Karpas-422 (cell line): ENCODE measurements around the gene SMPD3. TPM values are rescaled to one million over a fixed set of nuclear protein-coding genes. Genes with fewer than 3 reads are reported as not detected.

Source experiments
- DNase-seq: peaks from one replicate; pipeline ENCODE4 v3.0.0-alpha.2; 2015
- H2AFZ ChIP-seq: fragments of 200-600 bp; sonication (generic); 2 replicates; pipeline ENCODE4 v1.6.1; 2014; ENCODE audit warnings: antibody characterized with exemption, low read length, mixed read lengths
- H3K27ac ChIP-seq: fragments of 200-600 bp; sonication (generic); 2 replicates; pipeline ENCODE4 v1.5.1; 2014; ENCODE audit warnings: mild to moderate bottlenecking, low read length, moderate library complexity
- H3K27me3 ChIP-seq: fragments of 200-600 bp; sonication (generic); 2 replicates; pipeline ENCODE4 v1.6.1; 2014; ENCODE audit warnings: low read length, mixed read lengths
- H3K36me3 ChIP-seq: fragments of 200-600 bp; sonication (generic); 2 replicates; pipeline ENCODE4 v1.6.1; 2014; ENCODE audit warnings: low read length, mixed read lengths; ENCODE audit not compliant: insufficient read depth
- H3K4me1 ChIP-seq: fragments of 200-600 bp; sonication (generic); 2 replicates; pipeline ENCODE4 v1.6.1; 2014; ENCODE audit warnings: mild to moderate bottlenecking, low read length, mixed read lengths
- H3K4me2 ChIP-seq: fragments of 200-600 bp; sonication (generic); 2 replicates; pipeline ENCODE4 v1.6.1; 2014; ENCODE audit warnings: low read length, low read depth, mild to moderate bottlenecking; ENCODE audit not compliant: poor library complexity, severe bottlenecking
- H3K4me3 ChIP-seq: fragments of 200-600 bp; sonication (generic); 2 replicates; pipeline ENCODE4 v1.5.1; 2014; ENCODE audit warnings: mild to moderate bottlenecking, antibody characterized with exemption, low read length, mixed read lengths
- H3K79me2 ChIP-seq: fragments of 200-600 bp; sonication (generic); 2 replicates; pipeline ENCODE4 v1.6.1; 2014; ENCODE audit warnings: mild to moderate bottlenecking, low read length, mixed read lengths
- H3K9ac ChIP-seq: fragments of 200-600 bp; sonication (generic); 2 replicates; pipeline ENCODE4 v1.6.0; 2014; ENCODE audit warnings: low read length
- H3K9me2 ChIP-seq: fragments of 200-600 bp; sonication (generic), shearing (Covaris generic); replicated peaks from 2 replicates; pipeline ENCODE4 v1.6.0; 2014; ENCODE audit warnings: mild to moderate bottlenecking, low read length, moderate library complexity; ENCODE audit not compliant: insufficient read depth
- H3K9me3 ChIP-seq: fragments of 300-700, 200-600 bp; sonication (generic); 2 replicates; pipeline ENCODE4 v1.6.1; 2014; ENCODE audit warnings: low read length, mixed read lengths
- H4K20me1 ChIP-seq: fragments of 200-600 bp; sonication (generic); 2 replicates; pipeline ENCODE4 v1.6.1; 2014; ENCODE audit warnings: mild to moderate bottlenecking, antibody characterized with exemption, low read length, low read depth; ENCODE audit not compliant: insufficient read depth
- total RNA-seq: library from RNA; depleted of rRNA; stranded (reverse); fragments of >200 nt; shearing (Covaris generic); gene quantifications from 2 replicates; pipeline ENCODE4 v1.2.3, GENCODE V29; 2014; ENCODE audit warnings: low replicate concordance

The SMPD3 gene
- total RNA-seq, 1 experiment from 2014 or later: 5.0 TPM

- Histone ChIP-seq H3K9me3 (peaks cover 5% of the 10 kb centered on the region; the same call in 1 of the 2 replicates), H3K27ac (no peak overlapping the region), H3K4me3 (no peak overlapping the region), H4K20me1 (no peaks in the 10 kb centered on the region), H3K27me3 (no peaks in the 10 kb centered on the region), H3K9me2 (no peaks in the 10 kb centered on the region), H3K36me3 (no peaks in the 10 kb centered on the region; the same call in 1 of the 2 replicates), H3K4me2 (peak overlapping the region; percentile 41), H3K4me1 (peaks cover 65% of the 10 kb centered on the region), H3K9ac (no peak overlapping the region), H3K79me2 (no peaks in the 10 kb centered on the region), H2AFZ (no peak overlapping the region)
- DNase-seq: peak; percentile 53
Measured at GRCh38 chr16:68490829-68491575, 42.7 kb upstream of the SMPD3 start.

GRCh38 chr16:68490358-68490757 lies 42.0 kb upstream of the SMPD3 start:
- no peak for DNase-seq
- H3K27me3 ChIP-seq: no peaks in the 10 kb centered on the region
- peaks cover 69% of the 10 kb centered on the region for H3K4me1 ChIP-seq
- H3K4me3 ChIP-seq: no peak overlapping the region
- no peak overlapping the region for H3K9ac ChIP-seq
- no peaks in the 10 kb centered on the region; the same call in 1 of the 2 replicates for H3K36me3 ChIP-seq
- H2AFZ ChIP-seq: no peak overlapping the region
- peak overlapping the region; percentile 17 for H3K4me2 ChIP-seq
- no peaks in the 10 kb centered on the region for H4K20me1 ChIP-seq
- no peaks in the 10 kb centered on the region for H3K9me2 ChIP-seq
- H3K27ac ChIP-seq: 0 out of 2 replicates have a peak overlapping the region, but pooled peaks have one; percentile 8
- peaks cover 5% of the 10 kb centered on the region; the same call in 1 of the 2 replicates for H3K9me3 ChIP-seq
- H3K79me2 ChIP-seq: no peaks in the 10 kb centered on the region

- H4K20me1 ChIP-seq: no peaks in the 10 kb centered on the region
- no peak overlapping the region for H3K27ac ChIP-seq
- no peaks in the 10 kb centered on the region for H3K36me3 ChIP-seq
- H3K9me2 ChIP-seq: no peaks in the 10 kb centered on the region
- no peaks in the 10 kb centered on the region for H3K79me2 ChIP-seq
- no peak for DNase-seq
- H3K4me3 ChIP-seq: no peak overlapping the region
- no peaks in the 10 kb centered on the region for H3K9me3 ChIP-seq
- H3K4me1 ChIP-seq: peaks cover 63% of the 10 kb centered on the region
- H3K9ac ChIP-seq: no peak overlapping the region
- H3K4me2 ChIP-seq: no peak overlapping the region
- H2AFZ ChIP-seq: no peak overlapping the region
- H3K27me3 ChIP-seq: no peaks in the 10 kb centered on the region
Measured at GRCh38 chr16:68488554-68488953, 40.2 kb upstream of the SMPD3 start.

GRCh38 chr16:68487669-68488068 lies 39.4 kb upstream of the SMPD3 start:
- no peaks in the 10 kb centered on the region for H3K9me3 ChIP-seq
- DNase-seq: no peak
- H3K4me2 ChIP-seq: no peak overlapping the region
- no peaks in the 10 kb centered on the region for H4K20me1 ChIP-seq
- no peaks in the 10 kb centered on the region for H3K27me3 ChIP-seq
- H2AFZ ChIP-seq: no peak overlapping the region
- no peak overlapping the region for H3K27ac ChIP-seq
- H3K36me3 ChIP-seq: no peaks in the 10 kb centered on the region
- no peaks in the 10 kb centered on the region for H3K79me2 ChIP-seq
- H3K9me2 ChIP-seq: no peaks in the 10 kb centered on the region
- no peak overlapping the region for H3K4me3 ChIP-seq
- no peak overlapping the region for H3K9ac ChIP-seq
- peaks cover 54% of the 10 kb centered on the region for H3K4me1 ChIP-seq

- H3K9me3 ChIP-seq: no peaks in the 10 kb centered on the region
- H3K79me2 ChIP-seq: no peaks in the 10 kb centered on the region
- DNase-seq: no peak
- no peaks in the 10 kb centered on the region for H3K9me2 ChIP-seq
- no peak overlapping the region for H2AFZ ChIP-seq
- H3K4me3 ChIP-seq: no peak overlapping the region
- no peaks in the 10 kb centered on the region for H3K27me3 ChIP-seq
- H3K4me1 ChIP-seq: peaks cover 49% of the 10 kb centered on the region
- no peaks in the 10 kb centered on the region for H4K20me1 ChIP-seq
- no peak overlapping the region for H3K9ac ChIP-seq
- no peak overlapping the region for H3K4me2 ChIP-seq
- H3K27ac ChIP-seq: no peak overlapping the region
- H3K36me3 ChIP-seq: no peaks in the 10 kb centered on the region
Measured at GRCh38 chr16:68487203-68487514, 38.9 kb upstream of the SMPD3 start.

- Histone ChIP-seq H3K4me2 (no peak overlapping the region), H2AFZ (no peak overlapping the region), H3K4me3 (no peak overlapping the region), H3K27ac (no peak overlapping the region), H4K20me1 (no peaks in the 10 kb centered on the region), H3K9me2 (no peaks in the 10 kb centered on the region), H3K4me1 (peaks cover 44% of the 10 kb centered on the region), H3K27me3 (no peaks in the 10 kb centered on the region), H3K36me3 (no peaks in the 10 kb centered on the region), H3K9me3 (no peaks in the 10 kb centered on the region), H3K79me2 (no peaks in the 10 kb centered on the region), H3K9ac (no peak overlapping the region)
- no peak for DNase-seq
Measured at GRCh38 chr16:68486502-68487202, 38.3 kb upstream of the SMPD3 start.

GRCh38 chr16:68481636-68482035 lies 33.3 kb upstream of the SMPD3 start:
- Histone ChIP-seq H3K36me3 (no peaks in the 10 kb centered on the region), H3K4me2 (no peak overlapping the region), H3K4me1 (peaks cover 8% of the 10 kb centered on the region), H4K20me1 (no peaks in the 10 kb centered on the region), H3K9ac (no peak overlapping the region), H3K27me3 (no peaks in the 10 kb centered on the region), H3K4me3 (no peak overlapping the region), H3K9me3 (no peaks in the 10 kb centered on the region), H3K9me2 (no peaks in the 10 kb centered on the region), H2AFZ (no peak overlapping the region), H3K27ac (no peak overlapping the region), H3K79me2 (no peaks in the 10 kb centered on the region)
- DNase-seq: no peak

GRCh38 chr16:68480084-68480995 lies 32.0 kb upstream of the SMPD3 start:
- Histone ChIP-seq H2AFZ (no peak overlapping the region), H3K4me2 (no peak overlapping the region), H3K9me3 (no peaks in the 10 kb centered on the region), H3K79me2 (no peaks in the 10 kb centered on the region), H3K9ac (no peak overlapping the region), H3K27ac (no peak overlapping the region), H3K9me2 (no peaks in the 10 kb centered on the region), H3K4me1 (no peaks in the 10 kb centered on the region), H4K20me1 (no peaks in the 10 kb centered on the region), H3K27me3 (no peaks in the 10 kb centered on the region), H3K36me3 (no peaks in the 10 kb centered on the region), H3K4me3 (no peak overlapping the region)
- DNase-seq: no peak
